DLD1 (cell line): ENCODE results near the gene CDA.

ENCODE experiments used
- in situ Hi-C: cut with HindIII; loops from 2 replicates; pipeline ENCODE4 v1.10.0; 2017; ENCODE audit warnings: low sequenced_read_pairs

The CDA gene

GRCh38 chr1:20588634-20589225 is at the start of gene CDA:
CDA (plus strand) TSS chr1:20589097; CDS start chr1:20589130, 33 bp downstream.
- in situ Hi-C loops: no loop called here

- in situ Hi-C loops: no loop called here
Measured at GRCh38 chr1:20540281-20540680, 48.6 kb upstream of the CDA start.

- in situ Hi-C loops: no loop called here
Measured at GRCh38 chr1:20546637-20547036, 42.3 kb upstream of the CDA start.

GRCh38 chr1:20551161-20551560 is 37.7 kb upstream of the CDA start:
- in situ Hi-C loops: no loop called here

GRCh38 chr1:20551945-20552727 is 36.8 kb upstream of the CDA start, which contains the start of gene FAM43B:
FAM43B (plus strand) TSS chr1:20552573; CDS start chr1:20552974, 401 bp downstream.
- in situ Hi-C loops: no loop called here

GRCh38 chr1:20552728-20553445 is 36.0 kb upstream of the CDA start:
- in situ Hi-C loops: no loop called here

GRCh38 chr1:20555025-20555757 is 33.7 kb upstream of the CDA start:
- in situ Hi-C loops: no loop called here

GRCh38 chr1:20555758-20556120 is 33.2 kb upstream of the CDA start:
- in situ Hi-C loops: no loop called here

GRCh38 chr1:20558191-20558590 is 30.7 kb upstream of the CDA start:
- in situ Hi-C loops: no loop called here

- in situ Hi-C loops: no loop called here
Measured at GRCh38 chr1:20560966-20561365, 27.9 kb upstream of the CDA start.

- in situ Hi-C loops: no loop called here
Measured at GRCh38 chr1:20565234-20565633, 23.7 kb upstream of the CDA start.

- in situ Hi-C loops: no loop called here
Measured at GRCh38 chr1:20569523-20570098, 19.3 kb upstream of the CDA start.

GRCh38 chr1:20571427-20571826 is 17.5 kb upstream of the CDA start:
- in situ Hi-C loops: no loop called here

GRCh38 chr1:20573987-20574386 is 14.9 kb upstream of the CDA start:
- in situ Hi-C loops: no loop called here

GRCh38 chr1:20574686-20575540 is 14.0 kb upstream of the CDA start:
- in situ Hi-C loops: no loop called here

- in situ Hi-C loops: no loop called here
Measured at GRCh38 chr1:20575541-20576336, 13.2 kb upstream of the CDA start.

GRCh38 chr1:20578062-20578461 is 10.8 kb upstream of the CDA start:
- in situ Hi-C loops: no loop called here

GRCh38 chr1:20578721-20579395 is 10.0 kb upstream of the CDA start:
- in situ Hi-C loops: no loop called here

- in situ Hi-C loops: no loop called here
Measured at GRCh38 chr1:20584890-20585289, 4.0 kb upstream of the CDA start.
